Left colon (tissue), 2 donors: ENCODE data around the gene IGDCC3. TPM values are rescaled to one million over a fixed set of nuclear protein-coding genes. Genes with fewer than 3 reads are reported as not detected.

ENCODE experiments used
- ATAC-seq: fragments of 200-7000 bp; cut with Tn5 transposase; one replicate; pipeline ENCODE4 v1.9.1; 2020; ENCODE audit warnings: mild to moderate bottlenecking, moderate library complexity
- DNase-seq, 2 donors: peaks; one replicate each; pipeline ENCODE4 v3.0.0-alpha.2; 2020
- intact Hi-C, 2 donors: fragments of 100-400 bp; cut with DNase I in 1 of 2; cut with micrococcal nuclease in 1 of 2; formaldehyde crosslinking; loops; one replicate each; pipeline versions ENCODE4 v1.11.2 to v1.14.0; 2022; cut with DNase I, micrococcal nuclease
- total RNA-seq, 2 donors: library from RNA; stranded (reverse); fragmentation: NEBNext Ultra II Directional; extraction: Animal tissue kit (Norgen Biotek cat#: 25700); gene quantifications; one replicate each; pipeline ENCODE4 v1.2.1, GENCODE V29; 2021
- donor health status: DM: no; HTN: no; CAD: no.
- donor health status: DM: yes; HTN: yes; CAD: no.

The IGDCC3 gene
- total RNA-seq, 2 donors from 2014 or later: 0.25 TPM; not detected in 1

- intact Hi-C loops: no loop called here
- ATAC-seq: no peak
These were observed 14.6 kb upstream of the IGDCC3 start for GRCh38 chr15:65392368-65392767.

DNA sequence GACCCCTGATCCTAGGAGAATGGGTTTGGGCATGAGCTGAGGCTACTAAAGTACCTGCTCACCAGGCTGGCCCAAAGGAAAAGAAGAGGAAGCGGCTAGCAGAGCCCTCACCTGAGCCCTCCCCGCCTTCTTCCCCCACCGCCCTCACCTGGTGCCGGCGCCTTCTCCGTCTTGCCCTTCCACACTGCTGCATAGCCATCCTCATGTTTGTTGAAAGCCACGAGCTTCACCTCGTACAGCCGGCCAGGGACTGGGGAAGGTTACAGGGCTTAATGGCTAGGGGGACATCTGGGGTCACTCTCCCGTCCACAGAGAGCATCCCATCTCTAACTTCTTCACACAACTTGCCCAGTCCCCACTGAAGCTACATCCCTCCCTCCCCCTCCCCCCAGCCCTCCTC is 13.9 kb upstream of the IGDCC3 start:
- intact Hi-C loops: no loop called here
- ATAC-seq: no peak
- no peak for DNase-seq

More at GRCh38 chr15:65392368-65392767, 14.6 kb upstream of the IGDCC3 start:
- no peak for DNase-seq

DNA sequence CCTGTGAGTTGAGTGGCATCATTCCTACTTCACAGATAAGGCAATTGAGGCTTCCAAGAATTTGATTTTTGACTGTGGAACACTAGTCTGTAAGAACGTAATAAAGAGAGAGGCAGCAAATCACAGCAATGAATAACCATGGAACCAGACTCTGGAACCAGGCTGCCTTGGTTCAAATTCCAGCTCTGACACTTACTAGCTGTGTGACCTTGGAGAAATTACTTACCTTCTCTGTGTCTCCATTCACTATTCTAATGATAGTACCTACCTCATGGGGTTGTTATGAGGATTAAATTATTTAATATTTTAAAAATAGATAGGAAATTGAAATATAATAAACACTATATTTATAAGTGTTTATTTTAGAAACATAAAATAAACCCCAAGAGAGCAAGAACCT is 12.6 kb upstream of the IGDCC3 start:
- DNase-seq (no peak), ATAC-seq (no peak)
- intact Hi-C loops: no loop called here

GRCh38 chr15:65389226-65389625 is 11.4 kb upstream of the IGDCC3 start:
- intact Hi-C loops: loop anchor here in 1 of 2 donors (5.0 kb wide), 1 partner anchor 72 kb away; no protein-coding TSS in a partner anchor
- DNase-seq (no peak), ATAC-seq (no peak)

DNA sequence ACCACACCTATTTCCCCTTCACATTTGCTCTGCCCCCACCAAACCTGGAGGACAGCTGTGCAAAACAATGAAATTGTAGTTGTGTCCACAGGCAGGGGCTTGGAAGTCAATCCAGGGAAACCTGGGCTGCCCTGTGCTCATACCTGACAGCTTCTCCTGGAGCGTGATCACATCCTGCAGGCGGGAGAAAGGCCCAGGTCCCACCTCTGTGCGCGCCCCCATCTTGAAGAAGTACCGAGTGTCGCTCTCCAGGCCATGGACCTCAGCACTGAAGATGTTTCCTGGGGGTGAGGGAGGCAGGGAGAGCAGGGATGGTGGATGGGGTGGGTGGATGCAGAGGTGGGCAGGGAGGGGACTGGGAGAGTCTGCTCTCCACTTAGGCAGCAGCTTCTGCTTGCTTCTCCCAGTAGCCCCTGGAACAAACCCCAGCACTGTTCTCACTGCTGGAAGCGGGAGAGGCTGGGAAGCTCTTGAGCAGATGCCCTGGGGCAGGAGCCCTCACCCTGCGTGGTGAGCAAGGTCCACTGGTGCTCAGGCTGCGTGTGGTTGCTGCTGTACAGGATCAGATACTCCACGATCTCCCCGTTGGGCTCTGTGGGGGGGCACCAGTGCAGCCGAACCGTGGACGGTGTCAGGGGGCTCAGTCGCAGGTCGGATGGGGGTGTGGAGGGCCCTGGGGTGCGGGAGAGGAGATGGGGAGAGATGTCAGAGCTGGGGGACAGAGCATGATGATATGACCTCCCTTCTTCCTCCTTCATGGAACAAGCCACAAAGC is 10.7 kb upstream of the IGDCC3 start:
- ATAC-seq (no peak), DNase-seq (no peak)
- intact Hi-C loops: loop anchor here in 1 of 2 donors (5.0 kb wide), 1 partner anchor 71 kb away; no protein-coding TSS in a partner anchor

GRCh38 chr15:65386886-65387285 is 9.1 kb upstream of the IGDCC3 start:
- intact Hi-C loops: loop anchor here in 1 of 2 donors (5.0 kb wide), 1 partner anchor 70 kb away; no protein-coding TSS in a partner anchor
- DNase-seq: no peak
- ATAC-seq: no peak

DNA sequence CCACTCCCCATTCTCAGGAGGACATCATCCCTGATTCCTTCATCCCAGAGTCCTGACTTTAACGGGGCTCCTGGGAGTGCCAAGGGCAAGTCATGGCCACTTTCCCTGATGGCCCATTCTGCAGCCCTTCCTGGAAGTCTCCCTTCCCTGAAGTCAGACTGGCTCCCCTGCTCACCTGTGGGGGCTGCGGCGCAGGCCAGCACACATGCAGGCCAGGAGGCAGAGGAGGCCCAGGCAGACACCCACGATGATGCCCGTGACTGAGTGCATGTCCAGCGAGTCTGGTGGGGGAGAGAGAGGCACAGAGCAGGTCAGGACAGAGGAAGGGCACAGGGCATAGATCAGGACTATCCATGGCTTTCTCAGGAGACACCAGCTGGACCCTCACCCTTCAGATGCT is 8.6 kb upstream of the IGDCC3 start:
- ATAC-seq: no peak
- intact Hi-C loops: loop anchor here in 1 of 2 donors (5.0 kb wide), 1 partner anchor 69 kb away; no protein-coding TSS in a partner anchor

DNA sequence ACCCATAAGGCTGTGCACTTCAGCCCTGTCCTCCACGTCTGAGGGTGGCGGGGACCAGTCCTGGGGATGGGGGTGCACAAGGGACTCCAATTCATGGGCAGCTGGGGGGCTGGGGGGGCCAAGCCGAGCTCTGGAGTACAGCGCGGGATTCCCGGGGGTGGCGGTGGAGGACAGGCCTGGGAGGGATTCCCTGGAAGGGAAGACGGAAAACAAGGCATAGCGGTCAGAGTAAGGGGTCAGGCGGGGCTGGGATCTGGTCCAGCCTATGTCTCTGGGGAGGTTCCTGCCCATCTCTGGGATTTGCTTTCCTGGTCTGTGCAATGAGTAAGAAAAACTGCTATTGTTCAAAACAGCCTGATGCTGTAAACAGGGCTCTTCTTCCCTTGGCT is 8.1 kb upstream of the IGDCC3 start:
- peak; percentile 5 for ATAC-seq
- DNase-seq: no peak
- intact Hi-C loops: loop anchor here (2.0 to 5.0 kb wide), 2 partner anchors 67 to 69 kb away; no protein-coding TSS in a partner anchor

More for the DNA sequence above, 8.6 kb upstream of the IGDCC3 start:
- DNase-seq: no peak

GRCh38 chr15:65384895-65385869 is 7.4 kb upstream of the IGDCC3 start:
- ATAC-seq (peak; percentile 96), DNase-seq (peak; percentile 74 to 89)
- intact Hi-C loops: loop anchor here (2.0 to 5.0 kb wide), 2 partner anchors 66 to 68 kb away; no protein-coding TSS in a partner anchor

DNA sequence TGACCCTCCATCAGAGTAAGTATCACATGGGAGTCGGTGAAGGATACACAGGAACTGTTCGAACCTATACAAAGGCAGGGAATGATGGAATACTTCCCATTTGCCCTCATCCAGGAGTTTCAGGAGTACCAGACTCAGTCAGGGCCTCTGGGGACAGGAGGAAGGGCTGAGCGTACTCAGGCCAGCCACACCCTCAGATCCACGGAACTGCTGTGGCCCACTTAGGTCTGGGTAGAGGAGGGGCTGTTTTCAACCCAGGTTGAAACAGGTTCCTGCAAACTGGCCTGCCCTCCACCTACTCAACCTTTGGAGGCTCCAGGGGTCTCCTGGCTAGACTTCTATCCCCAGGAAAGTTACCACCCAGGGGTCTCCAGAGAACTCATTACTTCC is 6.7 kb upstream of the IGDCC3 start:
- intact Hi-C loops: loop anchor here in 1 of 2 donors (2.0 kb wide), 1 partner anchor 66 kb away; no protein-coding TSS in a partner anchor
- DNase-seq (no peak), ATAC-seq (no peak)

DNA sequence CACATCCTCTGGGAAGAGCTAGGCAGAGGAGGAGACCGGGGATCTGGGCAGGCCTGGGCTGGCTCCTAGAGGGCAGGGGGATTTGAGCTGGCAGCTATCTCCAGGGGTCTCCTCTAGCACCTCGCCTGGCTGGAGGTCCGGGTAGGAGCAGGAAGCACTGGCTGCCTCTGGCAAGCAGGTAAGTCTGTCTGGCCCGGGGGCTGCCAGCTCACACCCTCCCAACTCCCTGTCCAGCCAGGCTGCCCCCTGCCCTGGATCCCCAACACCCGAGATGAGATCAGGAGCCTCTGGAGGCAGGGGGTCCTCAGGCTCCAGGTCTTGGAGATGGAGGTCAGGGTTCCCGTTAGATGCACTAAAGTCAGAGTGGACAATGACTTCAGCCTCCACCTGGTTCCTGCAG is 6.2 kb upstream of the IGDCC3 start:
- intact Hi-C loops: loop anchor here in 1 of 2 donors (2.0 kb wide), 1 partner anchor 65 kb away; no protein-coding TSS in a partner anchor
- ATAC-seq: no peak
- DNase-seq: no peak

GRCh38 chr15:65383456-65383855 is 5.7 kb upstream of the IGDCC3 start:
- intact Hi-C loops: no loop called here
- no peak for DNase-seq
- no peak for ATAC-seq

DNA sequence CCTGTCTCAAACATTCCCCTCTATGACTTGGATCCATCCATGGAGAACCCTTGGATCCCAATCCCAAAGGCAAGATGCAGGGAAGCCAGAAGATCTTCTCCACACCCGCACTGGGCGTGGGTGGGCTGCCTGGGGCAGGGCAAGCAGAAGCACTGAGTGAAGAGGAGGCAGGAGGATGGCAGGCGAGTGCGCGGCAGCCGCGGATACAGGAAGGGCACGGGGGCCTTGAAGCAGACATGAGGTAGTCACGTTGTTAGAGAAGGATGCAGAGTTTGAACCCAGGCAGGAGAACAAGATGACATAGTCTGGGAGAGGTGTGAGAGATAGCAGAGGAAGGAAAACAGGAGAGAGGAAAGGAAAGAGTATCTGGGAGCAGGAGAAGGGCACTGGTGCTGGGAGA is 5.1 kb upstream of the IGDCC3 start:
- DNase-seq: no peak
- intact Hi-C loops: no loop called here
- no peak for ATAC-seq

DNA sequence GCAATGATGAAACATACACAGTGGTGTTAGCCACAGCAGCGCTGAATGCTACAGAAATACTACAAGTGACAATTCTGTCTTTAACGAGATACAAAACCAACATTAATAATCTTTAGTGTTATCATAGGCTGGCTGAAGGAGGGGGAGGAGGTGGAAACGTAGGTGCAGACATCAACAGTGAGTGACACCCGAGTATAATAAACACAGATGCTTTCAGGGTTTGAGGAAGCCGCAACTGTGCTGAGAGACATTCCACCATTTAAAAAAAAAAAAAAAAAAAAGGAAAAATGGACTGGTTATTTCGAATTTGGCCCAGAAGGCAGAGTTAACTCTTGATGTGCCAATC is 4.3 kb upstream of the IGDCC3 start:
- no peak for ATAC-seq
- intact Hi-C loops: no loop called here
- no peak for DNase-seq

GRCh38 chr15:65381445-65382145 is 3.8 kb upstream of the IGDCC3 start:
- ATAC-seq (no peak), DNase-seq (no peak)
- intact Hi-C loops: no loop called here

DNA sequence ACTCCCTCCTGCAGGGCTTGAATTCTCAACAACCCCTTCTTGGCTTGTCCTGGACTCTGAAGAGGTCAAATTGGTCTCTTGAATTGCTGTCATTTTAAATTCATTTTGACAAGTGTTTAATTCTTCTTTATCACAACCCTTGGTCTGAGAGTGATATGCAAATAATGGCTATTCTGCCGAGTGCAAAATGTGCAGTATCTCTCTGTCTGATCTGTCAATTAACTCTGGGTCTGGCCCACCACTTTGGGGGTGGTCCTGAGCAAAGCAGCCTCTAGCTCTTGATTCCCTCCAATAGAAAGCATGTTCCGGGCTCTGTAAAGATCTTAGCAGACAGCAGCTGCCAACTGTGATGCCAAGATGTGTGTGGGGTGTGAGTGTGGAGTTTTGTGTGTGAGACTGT is 2.2 kb upstream of the IGDCC3 start:
- DNase-seq (no peak), ATAC-seq (no peak)
- intact Hi-C loops: no loop called here

DNA sequence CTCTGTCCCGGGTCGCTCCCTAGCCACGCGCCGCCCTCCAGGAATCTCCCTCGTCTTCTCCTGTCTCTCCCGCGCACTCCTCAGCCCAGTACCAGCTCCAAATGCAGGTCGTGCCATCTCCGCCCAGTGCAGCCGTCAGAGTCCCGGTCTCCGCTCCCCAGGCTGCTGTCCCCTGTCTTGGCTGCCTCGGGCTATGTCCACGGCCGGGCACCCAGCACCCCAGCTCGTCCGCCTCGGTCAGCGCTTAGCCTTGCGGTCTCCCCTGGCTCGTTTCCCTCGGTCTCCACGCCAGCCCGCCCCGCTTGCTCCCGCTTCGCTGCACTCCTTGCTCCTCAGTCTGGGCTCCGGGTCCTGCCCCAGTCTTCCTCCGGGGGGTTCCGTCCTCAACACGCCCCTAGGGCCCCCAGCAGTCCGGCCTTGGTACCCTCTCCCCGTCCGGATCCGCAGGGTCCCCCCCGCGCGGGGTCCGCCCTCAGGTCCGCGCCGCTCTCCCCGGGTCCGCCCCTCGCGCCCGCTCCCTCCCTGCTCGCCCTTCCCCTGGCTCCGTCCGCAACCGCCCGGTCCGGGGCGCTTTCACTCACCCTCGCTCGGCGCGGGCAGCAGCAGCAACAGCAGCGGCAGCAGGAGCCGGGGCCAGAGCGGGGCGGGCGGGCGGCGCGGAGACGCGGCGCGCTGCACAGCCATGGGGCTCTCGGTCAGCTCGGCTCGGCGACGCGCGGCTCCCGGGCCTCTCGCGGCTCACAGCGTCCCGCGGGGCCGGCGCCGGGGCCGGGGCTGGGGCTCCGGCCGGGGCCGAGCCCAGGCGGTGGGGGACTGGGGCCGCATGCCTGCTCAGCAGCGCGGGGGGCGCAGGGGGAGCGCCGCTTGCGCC is 462 bp downstream of the IGDCC3 start:
- DNase-seq: peak in 1 of 2 donors; percentile 14
- peak; percentile 49 for ATAC-seq
- intact Hi-C loops: no loop called here

DNA sequence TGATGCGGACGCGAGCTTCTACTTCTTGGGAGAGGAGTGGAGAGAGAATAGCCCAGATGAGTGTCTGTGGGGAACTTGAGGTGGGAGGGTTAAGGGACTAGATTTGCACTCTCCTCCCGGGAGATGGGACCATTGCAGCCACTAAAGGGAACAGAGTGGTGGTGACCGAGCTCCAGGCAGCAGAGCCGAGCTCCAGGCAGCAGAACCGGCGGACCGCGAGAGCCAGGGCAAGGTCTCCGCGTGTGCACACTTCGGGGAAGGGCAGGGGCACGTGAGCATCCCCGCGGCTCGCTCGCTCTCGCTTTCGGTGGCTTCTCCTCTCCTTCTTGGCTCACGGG is 1.1 kb downstream of the IGDCC3 start:
- no peak for DNase-seq
- ATAC-seq: peak; percentile 26
- intact Hi-C loops: no loop called here
